Tibial nerve (tissue), 4 donors: ENCODE measurements around the gene SERINC2.

Experiments
- CTCF ChIP-seq, 5 experiments: fragments of 200-600 bp in 3 of 5; fragments of 450-650 bp in 2 of 5; sonication (generic) in 3 of 5; IDR thresholded peaks; one replicate each; pipeline ENCODE4 v1.5.1; 2016 to 2019; ENCODE audit warnings: antibody characterized with exemption in 5 of 5, mild to moderate bottlenecking in 3 of 5, moderate library complexity in 2 of 5
- EP300 ChIP-seq, 2 donors: sonication (generic); formaldehyde crosslinking; IDR thresholded peaks; one replicate each; pipeline ENCODE4 v1.6.1; 2017; ENCODE audit warnings: antibody characterized with exemption in 2 of 2, mild to moderate bottlenecking in 1 of 2
- POLR2A ChIP-seq, 2 donors: fragments of 450-650 bp; IDR thresholded peaks; one replicate each; pipeline ENCODE4 v1.6.1; 2017; ENCODE audit warnings: antibody characterized with exemption in 2 of 2, mild to moderate bottlenecking in 2 of 2, moderate library complexity in 2 of 2

- TF ChIP-seq CTCF (IDR thresholded peaks at IDR 0.05): no peak
- no peak for TF ChIP-seq POLR2A (IDR thresholded peaks at IDR 0.05)
- no peak for TF ChIP-seq EP300 (IDR thresholded peaks at IDR 0.05)
These were observed 12.6 kb upstream of the SERINC2 start for GRCh38 chr1:31400393-31400792.
